Hematopoietic multipotent progenitor cell treated with erythropoietin and hydrocortisone succinate and interleukin-3 and kit ligand, for 4 days (in vitro differentiated cells): Measurements from ENCODE around the gene ZC3H7B.
A peak's percentile ranks its signal among the peaks of the same experiment; 100 is the strongest.
"Not testable (repeated sequence)": the region's sequence is repeated elsewhere in the genome, so short reads cannot be mapped to it uniquely, and the experiment has no call there.

ENCODE experiments used
- DNase-seq: peaks from one replicate; pipeline ENCODE4 v3.0.0-alpha.2; 2015

The ZC3H7B gene

GRCh38 chr22:41394012-41394356 is 92.7 kb downstream of the ZC3H7B start:
- no peak for DNase-seq

DNA sequence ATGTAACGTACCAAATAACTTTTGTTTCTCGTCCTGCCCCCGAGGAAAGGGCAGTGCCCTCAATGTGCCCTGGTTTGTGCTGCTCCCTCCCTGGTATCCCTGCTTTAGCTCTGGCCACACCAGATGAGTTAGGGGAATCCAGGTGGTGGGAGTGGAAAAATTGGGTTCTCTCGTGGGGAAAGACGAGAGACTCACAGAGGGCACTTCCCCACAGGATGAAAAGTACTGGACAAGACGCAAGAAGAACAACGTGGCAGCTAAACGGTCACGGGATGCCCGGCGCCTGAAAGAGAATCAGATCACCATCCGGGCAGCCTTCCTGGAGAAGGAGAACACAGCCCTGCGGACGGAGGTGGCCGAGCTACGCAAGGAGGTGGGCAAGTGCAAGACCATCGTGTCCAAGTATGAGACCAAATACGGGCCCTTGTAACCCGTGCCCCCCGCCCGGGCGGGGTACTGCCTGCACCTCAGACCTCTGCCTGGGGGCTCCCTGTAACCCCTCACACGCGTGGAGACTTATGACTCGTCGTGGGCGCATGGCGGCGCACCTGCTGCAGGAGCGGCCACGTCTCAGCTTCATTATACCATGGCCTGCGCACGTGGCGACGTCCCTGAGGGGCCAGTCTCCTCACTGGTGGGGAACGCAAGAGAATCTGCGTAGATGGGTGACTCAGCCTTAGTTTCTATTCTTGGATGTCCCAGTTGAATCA is 94.4 kb downstream of the ZC3H7B start:
- DNase-seq = no peak

DNA sequence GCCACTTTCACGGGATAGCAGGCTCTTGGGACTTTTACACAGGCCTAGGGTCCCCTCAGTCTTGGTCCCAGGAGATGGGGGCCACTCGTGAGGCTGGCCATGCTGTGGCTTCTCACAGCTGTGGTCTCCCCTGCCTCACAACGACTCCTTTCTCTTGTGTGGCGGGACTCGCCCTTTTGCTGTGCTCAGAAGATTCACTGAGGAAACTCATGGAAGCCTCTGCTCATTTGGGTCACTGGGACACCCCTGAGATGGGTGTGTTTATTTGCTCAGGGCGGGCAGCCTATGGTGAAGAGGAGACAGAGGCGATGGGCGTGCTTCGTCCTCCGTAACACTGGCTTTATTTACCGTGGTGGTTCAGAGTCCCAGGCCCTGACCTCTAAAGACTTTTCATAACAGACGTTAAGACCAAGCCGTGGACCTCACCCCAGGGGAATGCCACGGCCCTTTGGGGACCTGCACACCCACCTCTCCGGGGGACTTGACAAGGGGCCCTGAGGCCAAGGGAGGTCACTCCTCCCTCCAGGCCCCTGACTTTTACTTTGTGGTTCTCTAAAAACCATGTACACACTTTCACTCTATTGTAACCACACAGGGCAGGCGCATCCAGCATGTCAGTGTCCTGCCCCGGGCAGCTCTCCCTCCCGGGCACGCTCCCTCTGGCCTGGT is 96.0 kb downstream of the ZC3H7B start:
- no peak for DNase-seq

GRCh38 chr22:41398921-41399320 is 97.6 kb downstream of the ZC3H7B start:
- no peak for DNase-seq

- DNase-seq = peak; percentile 75
Measured at GRCh38 chr22:41401781-41402648, 100.7 kb downstream of the ZC3H7B start.

GRCh38 chr22:41402851-41403250 is 101.5 kb downstream of the ZC3H7B start:
- DNase-seq = not testable (repeated sequence)

DNA sequence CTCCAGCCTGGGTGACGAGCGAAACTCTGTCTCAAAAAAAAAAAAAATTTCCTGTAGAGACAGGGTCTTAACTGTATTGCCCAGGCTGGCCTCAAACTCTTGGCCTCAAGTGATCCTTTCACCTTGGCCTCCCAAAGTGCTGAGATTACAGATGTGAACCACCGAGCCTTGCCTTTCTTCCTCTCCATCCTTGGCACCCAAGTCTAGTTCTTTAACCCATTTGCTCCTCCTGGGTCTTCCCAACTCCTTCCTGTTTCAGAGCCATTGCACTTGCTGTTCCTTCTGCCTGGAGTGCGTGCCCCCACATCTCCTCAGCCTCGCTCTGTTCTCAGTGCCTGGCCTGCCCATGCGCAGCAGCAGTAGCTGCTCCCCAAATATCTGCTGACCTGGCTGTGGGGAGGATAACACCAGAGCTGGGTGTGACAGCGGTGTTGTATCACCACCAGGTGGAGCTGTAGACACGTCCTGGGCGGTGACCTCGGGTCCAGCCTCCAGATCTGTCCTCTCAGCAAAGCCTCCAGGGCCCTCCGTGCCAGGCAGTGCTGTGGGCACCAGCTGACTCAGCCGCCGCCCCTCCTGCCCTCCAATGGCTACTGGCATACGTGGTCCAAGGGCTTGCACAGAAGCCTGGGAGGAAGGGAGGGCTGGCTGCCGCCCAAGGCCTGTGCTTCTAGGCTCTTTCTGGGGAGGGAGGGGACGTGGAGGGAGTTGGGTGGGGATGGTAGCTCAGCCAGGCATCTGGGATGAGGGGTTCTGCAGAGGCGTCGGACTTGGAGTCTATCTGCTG is 102.4 kb downstream of the ZC3H7B start:
- peak; percentile 95 for DNase-seq

- DNase-seq = no peak
Measured at GRCh38 chr22:41405588-41405987, 104.3 kb downstream of the ZC3H7B start.

GRCh38 chr22:41406410-41406809 is 105.1 kb downstream of the ZC3H7B start:
- no peak for DNase-seq

GRCh38 chr22:41407433-41407832 is 106.1 kb downstream of the ZC3H7B start:
- DNase-seq = no peak

GRCh38 chr22:41408665-41409064 is 107.3 kb downstream of the ZC3H7B start:
- DNase-seq = no peak
